SK-N-MC (cell line): ENCODE results near the gene IGFLR1.

ENCODE experiments used
- EZH2 ChIP-seq: fragments of 200-600 bp; sonication (generic); IDR thresholded peaks from one replicate; pipeline ENCODE4 v1.6.1; 2017; ENCODE audit warnings: antibody characterized with exemption
- FOXP2 ChIP-seq: optimal IDR thresholded peaks from 2 replicates; pipeline ENCODE3; 2011; ENCODE audit warnings: mild to moderate bottlenecking, moderate library complexity; ENCODE audit not compliant: insufficient read depth; ENCODE audit errors: extremely low read length, control extremely low read depth
- POLR2AphosphoS5 ChIP-seq: IDR thresholded peaks from 2 replicates; pipeline ENCODE4 v1.6.1; 2012; ENCODE audit warnings: mild to moderate bottlenecking, low read depth, low read length, borderline replicate concordance

DNA sequence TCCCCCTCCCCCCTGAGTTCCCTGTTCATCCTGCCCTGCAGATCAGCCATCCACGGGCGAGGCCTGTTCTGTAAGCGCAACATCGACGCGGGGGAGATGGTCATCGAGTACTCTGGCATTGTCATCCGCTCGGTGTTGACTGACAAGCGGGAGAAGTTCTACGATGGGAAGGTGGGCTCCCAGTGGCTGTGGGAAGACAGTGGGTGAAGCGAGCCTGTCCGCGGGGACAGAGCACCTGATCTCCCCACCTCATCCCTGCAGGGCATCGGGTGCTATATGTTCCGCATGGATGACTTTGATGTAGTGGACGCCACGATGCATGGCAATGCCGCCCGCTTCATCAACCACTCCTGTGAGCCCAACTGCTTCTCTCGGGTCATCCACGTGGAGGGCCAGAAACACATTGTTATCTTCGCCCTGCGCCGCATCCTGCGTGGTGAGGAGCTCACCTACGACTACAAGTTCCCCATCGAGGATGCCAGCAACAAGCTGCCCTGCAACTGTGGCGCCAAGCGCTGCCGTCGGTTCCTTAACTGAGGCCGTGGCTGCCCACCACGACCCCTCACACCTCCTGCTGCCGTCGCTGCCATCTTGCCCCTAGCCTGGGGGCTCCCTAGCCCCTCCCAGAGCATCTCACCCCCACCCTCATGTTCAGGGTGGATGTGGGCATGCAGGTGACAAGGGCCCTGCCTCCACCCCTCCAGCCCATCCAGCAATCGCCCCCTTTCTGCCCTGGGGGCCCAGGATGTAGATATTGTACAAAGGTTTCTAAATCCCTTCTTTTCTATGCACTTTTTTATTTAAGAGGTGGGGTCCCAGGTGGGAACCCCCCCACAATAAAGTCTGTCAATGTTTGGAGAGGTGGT, 4.0 kb downstream of the IGFLR1 start:
- no peak for TF ChIP-seq POLR2AphosphoS5
- no peak for TF ChIP-seq EZH2
- no peak for TF ChIP-seq FOXP2
